RWPE2 (cell line): ENCODE data around the gene SCFD1.

ENCODE experiments used
- ATAC-seq: fragments of 200-7000 bp; cut with Tn5 transposase; 3 replicates; pipeline ENCODE4 v1.9.1; 2021; ENCODE audit warnings: low read depth
- DNase-seq: peaks from one replicate; pipeline ENCODE4 v3.0.0-alpha.2; 2020; ENCODE audit warnings: low spot score
- H3K27ac ChIP-seq: fragments of 450-650 bp; 2 replicates; pipeline ENCODE4 v1.5.1; 2017; ENCODE audit warnings: mild to moderate bottlenecking; ENCODE audit not compliant: poor library complexity, severe bottlenecking
- H3K27me3 ChIP-seq: fragments of 250-450 bp; sonication (Bioruptor Pico); 2 replicates; pipeline ENCODE4 v1.5.1; 2021; ENCODE audit warnings: mild to moderate bottlenecking, moderate library complexity; ENCODE audit not compliant: insufficient read depth, poor library complexity, severe bottlenecking
- H3K36me3 ChIP-seq: fragments of 250-450 bp; sonication (Bioruptor Pico); 2 replicates; pipeline ENCODE4 v1.5.1; 2020; ENCODE audit warnings: low read depth, mild to moderate bottlenecking, moderate library complexity
- H3K4me1 ChIP-seq: fragments of 250-450 bp; sonication (Bioruptor Pico); 2 replicates; pipeline ENCODE4 v1.5.1; 2021; ENCODE audit warnings: mild to moderate bottlenecking, moderate library complexity; ENCODE audit not compliant: insufficient read depth, poor library complexity, severe bottlenecking
- H3K4me3 ChIP-seq: fragments of 250-450 bp; sonication (Bioruptor Pico); 2 replicates; pipeline ENCODE4 v1.5.1; 2021; ENCODE audit warnings: mild to moderate bottlenecking, moderate library complexity; ENCODE audit not compliant: severe bottlenecking
- H3K9me3 ChIP-seq: fragments of 250-450 bp; sonication (Bioruptor Pico); 2 replicates; pipeline ENCODE4 v1.5.1; 2021; ENCODE audit warnings: mild to moderate bottlenecking, moderate library complexity; ENCODE audit not compliant: severe bottlenecking
- TF ChIP-seq, protein P1 (sequence below): fragments of 450-650 bp; IDR thresholded peaks from one replicate; pipeline ENCODE4 v1.5.1; 2017; ENCODE audit warnings: mild to moderate bottlenecking, moderate library complexity; ENCODE audit not compliant: poor library complexity, severe bottlenecking

Gene SCFD1

DNA sequence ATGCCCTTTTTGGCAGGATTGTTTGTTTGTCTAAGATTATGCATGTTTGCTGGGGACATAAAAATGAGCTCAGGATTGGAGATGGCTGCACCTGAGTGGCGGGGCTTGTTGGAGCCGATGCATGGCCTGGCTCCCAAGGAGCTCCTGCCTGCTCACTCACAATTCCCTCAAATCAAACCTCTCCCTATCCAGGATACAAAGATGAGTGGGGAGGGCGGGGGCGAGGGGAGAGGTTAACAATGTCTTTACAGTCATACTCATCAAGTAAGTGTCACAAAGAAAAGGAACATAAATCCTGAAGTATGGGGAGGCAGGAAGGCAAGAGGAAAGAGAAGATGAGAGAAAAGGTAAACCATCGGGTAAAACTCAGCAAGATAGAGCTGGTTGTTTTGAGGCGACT lies 148.3 kb downstream of the SCFD1 start:
- ATAC-seq (no peak), DNase-seq (no peak)
- H3K27me3 ChIP-seq, result peaks cover 68% of the 10 kb centered on the region
- TF ChIP-seq, protein P1, sequence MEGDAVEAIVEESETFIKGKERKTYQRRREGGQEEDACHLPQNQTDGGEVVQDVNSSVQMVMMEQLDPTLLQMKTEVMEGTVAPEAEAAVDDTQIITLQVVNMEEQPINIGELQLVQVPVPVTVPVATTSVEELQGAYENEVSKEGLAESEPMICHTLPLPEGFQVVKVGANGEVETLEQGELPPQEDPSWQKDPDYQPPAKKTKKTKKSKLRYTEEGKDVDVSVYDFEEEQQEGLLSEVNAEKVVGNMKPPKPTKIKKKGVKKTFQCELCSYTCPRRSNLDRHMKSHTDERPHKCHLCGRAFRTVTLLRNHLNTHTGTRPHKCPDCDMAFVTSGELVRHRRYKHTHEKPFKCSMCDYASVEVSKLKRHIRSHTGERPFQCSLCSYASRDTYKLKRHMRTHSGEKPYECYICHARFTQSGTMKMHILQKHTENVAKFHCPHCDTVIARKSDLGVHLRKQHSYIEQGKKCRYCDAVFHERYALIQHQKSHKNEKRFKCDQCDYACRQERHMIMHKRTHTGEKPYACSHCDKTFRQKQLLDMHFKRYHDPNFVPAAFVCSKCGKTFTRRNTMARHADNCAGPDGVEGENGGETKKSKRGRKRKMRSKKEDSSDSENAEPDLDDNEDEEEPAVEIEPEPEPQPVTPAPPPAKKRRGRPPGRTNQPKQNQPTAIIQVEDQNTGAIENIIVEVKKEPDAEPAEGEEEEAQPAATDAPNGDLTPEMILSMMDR, result no peak
- H3K27ac ChIP-seq, result no peak overlapping the region
- H3K4me1 ChIP-seq, result no peaks in the 10 kb centered on the region
- no peaks in the 10 kb centered on the region for H3K9me3 ChIP-seq
- no peaks in the 10 kb centered on the region for H3K36me3 ChIP-seq
- H3K4me3 ChIP-seq, result no peak overlapping the region

GRCh38 chr14:30771595-30771994 lies 149.5 kb downstream of the SCFD1 start:
- no peak for DNase-seq
- no peaks in the 10 kb centered on the region for H3K9me3 ChIP-seq
- TF ChIP-seq, protein P1, result no peak
- no peak for ATAC-seq
- no peak overlapping the region for H3K4me3 ChIP-seq
- H3K36me3 ChIP-seq, result no peaks in the 10 kb centered on the region
- no peak overlapping the region for H3K27ac ChIP-seq
- peaks cover 65% of the 10 kb centered on the region for H3K27me3 ChIP-seq
- no peaks in the 10 kb centered on the region for H3K4me1 ChIP-seq

- Histone ChIP-seq H3K27ac (no peak overlapping the region), H3K27me3 (peaks cover 21% of the 10 kb centered on the region), H3K4me3 (no peak overlapping the region), H3K9me3 (no peaks in the 10 kb centered on the region), H3K36me3 (no peaks in the 10 kb centered on the region), H3K4me1 (no peaks in the 10 kb centered on the region)
- TF ChIP-seq, protein P1, result no peak
- ATAC-seq, result peak; percentile 63
- no peak for DNase-seq
Observed at GRCh38 chr14:30779210-30779609, 157.1 kb downstream of the SCFD1 start.
